HG03378 (cell line): ENCODE results near the gene CCDC70.
"Not testable (repeated sequence)": the region's sequence is repeated elsewhere in the genome, so short reads cannot be mapped to it uniquely, and the experiment has no call there.

Experiments
- ATAC-seq: cut with Tn5 transposase; IDR thresholded peaks from one replicate; pipeline ENCODE4 v1.9.1; 2021; ENCODE audit warnings: mild to moderate bottlenecking, moderate library complexity; ENCODE audit not compliant: unreplicated experiment

Gene CCDC70

DNA sequence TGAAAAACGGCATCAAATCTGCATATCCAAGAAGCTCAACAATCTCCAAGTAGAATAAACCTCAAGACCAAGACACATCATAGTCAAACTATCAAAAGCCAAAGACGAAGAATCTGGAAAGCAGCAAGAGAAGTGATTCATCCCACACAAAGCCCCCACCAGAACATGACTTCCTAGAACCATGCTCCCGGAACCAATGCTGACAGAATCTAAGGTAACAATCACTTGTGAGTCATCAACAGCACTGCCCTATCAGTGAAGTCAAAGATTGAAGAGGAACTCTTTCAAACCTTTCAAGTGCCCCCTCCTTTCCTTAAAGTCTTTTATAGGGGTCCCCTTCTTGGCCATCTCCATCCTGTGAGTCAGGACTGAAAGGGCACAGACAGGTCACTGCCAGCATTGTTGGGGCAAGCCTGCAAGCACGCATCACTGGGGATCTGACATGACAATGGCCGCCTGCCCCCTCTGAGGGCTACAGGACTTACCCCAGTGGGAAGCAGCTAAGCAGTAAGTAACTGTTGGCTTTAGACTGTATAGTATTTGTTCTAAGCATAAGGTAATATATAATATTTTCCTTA lies at the start of gene CCDC70:
TSS of gene CCDC70 (plus strand) at position 247 of the 578 bp plus-strand sequence. CDS start 3,443 bp downstream, outside the sequence.
- ATAC-seq, result no peak

DNA sequence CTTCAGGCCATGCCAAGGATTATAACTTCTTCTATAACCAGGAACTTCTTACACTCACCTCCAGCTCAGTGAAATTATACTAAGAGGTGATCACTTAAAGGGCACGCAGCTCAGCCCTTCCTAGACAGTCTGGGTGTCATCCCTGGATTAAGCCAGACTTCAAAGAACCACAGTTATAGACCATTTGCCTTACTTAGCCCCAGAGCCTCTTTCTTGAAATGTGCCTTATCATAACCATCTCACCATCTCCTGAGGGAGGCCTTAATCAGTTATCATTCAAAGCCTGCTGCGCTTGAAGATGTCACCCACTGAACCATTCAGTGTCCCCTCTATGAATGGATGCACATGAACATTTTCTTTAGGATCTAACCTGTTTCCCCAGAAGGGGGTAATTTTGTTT lies 47.7 kb upstream of the CCDC70 start:
- no peak for ATAC-seq

DNA sequence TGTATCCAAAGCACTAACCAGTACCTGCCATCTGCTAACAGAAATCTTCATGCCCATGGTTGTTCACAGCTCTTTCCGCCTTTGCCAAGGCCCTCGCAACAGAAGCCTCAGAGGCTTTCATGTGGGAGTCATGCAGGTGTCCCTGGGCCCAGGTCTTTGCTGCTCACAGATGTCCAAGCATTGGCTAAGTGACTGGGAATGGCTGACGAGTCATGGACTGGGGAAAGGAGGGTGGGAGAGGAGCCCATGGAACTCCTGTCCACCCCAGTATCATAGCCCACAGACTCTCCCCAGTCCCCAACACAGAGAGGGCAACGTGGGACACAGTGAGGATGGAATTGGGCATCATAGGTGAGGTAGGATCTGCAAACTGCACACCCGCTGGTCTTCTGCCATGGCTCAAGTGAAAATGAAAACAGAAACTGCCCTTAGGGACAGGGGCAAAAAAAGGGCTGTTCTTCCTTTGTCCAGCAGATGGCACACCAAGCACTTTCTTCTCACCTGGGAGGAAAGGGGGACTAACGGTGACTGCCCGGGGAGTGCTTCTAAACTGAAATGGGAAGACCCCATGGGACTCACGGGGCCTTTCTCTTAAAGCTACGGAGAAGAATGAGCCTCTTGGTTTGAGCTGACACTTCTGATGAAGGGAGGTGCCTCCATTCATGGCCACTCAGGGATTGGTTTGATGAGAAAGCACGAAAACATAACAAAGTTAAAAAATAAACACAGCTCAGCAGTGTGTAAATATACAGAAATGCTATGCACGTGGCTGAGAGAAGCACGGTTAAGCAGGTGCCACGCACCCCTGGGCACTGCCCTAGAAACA lies 46.7 kb upstream of the CCDC70 start:
- peak; percentile 83 for ATAC-seq

DNA sequence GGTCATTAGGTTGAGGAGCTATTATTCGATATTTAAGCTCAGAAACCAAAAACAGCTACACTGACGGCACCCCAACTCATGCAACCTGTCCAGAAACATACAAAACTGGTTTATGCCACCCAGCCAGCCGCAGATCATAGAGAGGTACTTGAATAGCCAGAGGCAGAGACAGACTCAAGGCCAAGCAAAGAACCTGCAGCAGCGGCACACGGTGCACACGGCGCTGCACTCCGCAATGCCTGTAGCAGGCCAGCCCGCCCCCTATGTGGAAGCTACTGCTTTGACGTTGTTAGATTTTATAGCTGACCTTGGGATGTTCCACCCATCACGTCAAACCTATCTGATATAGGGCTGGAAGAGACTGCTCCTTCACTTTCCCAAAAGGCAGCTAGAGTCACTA lies 45.9 kb upstream of the CCDC70 start:
- ATAC-seq, result no peak

DNA sequence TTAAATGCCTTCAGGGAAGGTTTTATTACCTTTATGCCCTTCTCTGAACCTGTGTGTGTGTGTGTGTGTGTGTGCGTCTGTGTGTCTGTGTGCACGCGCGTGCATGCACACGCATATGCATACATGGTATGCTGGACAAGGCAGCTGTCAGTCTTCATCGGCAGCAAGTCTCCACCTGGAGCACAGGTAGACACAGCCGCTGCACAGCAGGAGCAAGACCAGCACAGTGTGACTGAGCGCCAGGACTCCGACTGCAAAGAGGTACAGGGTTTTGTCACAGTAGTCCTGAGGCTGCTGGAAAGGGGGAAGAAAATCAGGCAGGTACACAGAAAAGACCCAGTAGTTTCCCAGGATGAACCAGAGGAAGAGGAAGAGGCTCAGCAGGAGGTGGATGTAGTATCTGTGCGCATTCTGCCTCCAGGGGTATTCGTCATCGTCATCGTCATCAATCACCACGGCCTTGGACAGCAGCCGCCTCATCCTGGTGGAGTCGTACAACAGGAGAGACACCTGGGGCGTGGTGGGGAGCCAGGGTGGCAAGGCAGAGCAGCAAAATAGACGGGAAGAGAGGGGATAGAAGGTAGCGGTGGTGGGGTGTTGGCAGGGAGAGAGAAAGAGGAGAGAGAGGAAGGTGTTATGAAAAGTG lies 45.0 kb upstream of the CCDC70 start:
- ATAC-seq, result no peak

DNA sequence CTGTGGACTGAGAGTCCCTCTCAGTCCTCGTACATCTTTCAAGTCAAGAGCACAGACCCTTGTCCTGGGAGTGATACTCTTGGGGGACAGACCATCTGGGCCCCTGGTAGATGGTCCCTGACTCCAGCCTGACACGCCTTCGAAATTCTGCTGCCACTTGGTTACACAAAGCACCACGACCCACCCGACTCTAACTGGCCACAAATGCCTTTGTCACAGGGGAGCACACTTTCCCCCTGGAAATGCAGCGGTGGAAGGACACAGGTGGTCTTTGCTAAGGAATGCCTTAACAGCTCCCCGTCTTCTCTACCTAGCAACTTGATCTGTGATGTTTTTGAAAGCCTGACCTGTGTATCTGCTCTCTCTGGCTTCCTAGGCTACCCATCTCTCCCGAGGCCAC lies 44.1 kb upstream of the CCDC70 start:
- no peak for ATAC-seq

DNA sequence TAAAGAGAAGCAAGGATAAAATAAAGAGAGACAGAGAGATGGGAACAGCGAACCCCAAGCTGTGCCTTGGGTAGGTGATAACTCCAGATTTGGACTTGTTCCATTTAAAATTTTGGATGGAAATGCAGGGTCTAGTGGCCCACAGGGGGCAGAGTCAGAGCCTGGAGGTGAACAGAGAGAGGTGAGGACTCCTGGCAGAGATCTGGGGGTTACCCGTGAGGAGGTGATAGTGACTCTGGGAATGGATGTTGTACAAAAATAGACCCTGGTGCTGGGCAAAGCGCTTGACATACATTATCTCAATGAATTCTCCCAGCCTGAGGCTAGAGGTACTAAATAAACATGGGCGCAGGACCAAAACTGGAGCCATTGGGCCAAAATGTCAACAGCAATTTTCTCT lies 43.5 kb upstream of the CCDC70 start:
- ATAC-seq, result no peak

DNA sequence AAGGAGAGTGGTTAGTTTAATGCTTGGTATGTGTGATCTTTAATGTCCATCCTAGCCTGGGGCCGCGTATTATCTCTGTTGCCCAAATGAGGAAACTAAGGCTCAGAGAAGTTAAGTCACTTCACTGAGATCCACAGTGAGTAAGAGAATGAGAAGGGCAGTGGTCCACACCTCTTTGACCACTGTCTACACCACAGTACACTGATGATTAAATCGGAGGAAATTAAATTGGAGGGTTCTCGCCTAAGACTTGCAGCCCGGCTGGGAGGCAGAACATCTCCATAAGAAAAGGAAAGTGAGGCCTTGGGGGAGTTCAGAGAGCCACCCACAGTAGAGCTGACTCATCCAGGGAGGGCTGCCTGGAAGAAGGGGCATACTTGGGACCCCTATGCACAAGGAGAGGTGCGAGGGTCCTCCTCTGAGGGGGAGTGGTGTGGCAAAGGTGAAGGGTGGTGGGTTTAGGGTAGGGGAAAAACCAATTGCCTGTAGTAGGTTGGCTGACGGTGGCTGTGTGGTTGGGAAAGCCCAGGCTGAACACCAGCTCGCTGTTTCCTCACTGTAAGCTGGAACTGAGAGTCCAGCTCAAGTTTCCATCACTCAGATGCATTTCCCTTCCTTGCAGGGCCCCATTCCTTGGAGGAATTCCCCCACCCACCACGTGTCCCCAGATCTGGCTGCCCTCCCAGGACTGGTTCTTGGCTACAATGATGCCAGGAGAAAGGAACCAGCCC lies 42.8 kb upstream of the CCDC70 start:
- no peak for ATAC-seq

DNA sequence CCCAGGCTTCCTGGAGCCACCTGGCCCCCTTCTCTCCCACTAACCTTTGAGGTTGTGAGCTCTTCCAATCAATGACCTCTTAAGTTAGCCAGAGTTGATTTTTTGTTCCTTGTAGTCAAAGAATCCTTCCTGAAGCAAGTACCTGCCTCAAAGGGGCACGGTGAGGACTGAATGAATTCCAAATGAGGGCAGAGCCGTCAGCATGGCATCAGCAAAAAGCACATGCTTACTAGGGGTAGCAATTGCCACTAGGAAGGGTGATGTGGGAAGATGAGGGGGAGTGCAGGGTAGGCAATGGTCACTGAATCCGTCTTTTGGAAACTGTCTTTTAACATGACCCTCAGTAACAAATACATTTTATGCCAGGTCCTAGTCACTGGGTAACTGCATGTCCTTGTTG lies 42.2 kb upstream of the CCDC70 start:
- no peak for ATAC-seq

DNA sequence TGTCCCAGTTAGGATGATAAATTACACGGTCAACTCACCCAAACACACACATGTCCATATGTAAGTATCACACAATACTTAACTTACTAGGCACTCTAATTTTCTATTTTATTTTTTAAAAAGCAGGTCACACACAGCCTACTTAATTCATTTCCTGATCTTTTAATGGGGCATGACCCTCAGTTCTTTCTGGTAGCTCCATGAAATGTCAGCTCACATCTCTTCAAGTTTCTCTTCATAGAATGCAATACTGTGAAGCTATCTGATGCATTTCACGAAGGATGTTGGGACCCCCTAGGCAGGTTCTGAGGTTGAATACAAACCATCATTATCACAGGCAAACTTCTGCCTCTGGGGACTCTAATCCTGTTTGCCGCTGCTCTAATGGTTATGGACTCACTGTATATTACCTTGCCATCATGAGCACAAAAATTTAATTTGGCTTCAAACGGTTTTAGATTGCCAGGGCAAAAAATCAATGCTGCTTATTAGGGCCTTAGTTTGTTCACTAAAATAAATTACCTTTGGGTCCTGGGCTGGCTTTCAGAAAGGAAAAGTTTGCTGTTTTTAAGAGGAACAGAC lies 41.7 kb upstream of the CCDC70 start:
- no peak for ATAC-seq

DNA sequence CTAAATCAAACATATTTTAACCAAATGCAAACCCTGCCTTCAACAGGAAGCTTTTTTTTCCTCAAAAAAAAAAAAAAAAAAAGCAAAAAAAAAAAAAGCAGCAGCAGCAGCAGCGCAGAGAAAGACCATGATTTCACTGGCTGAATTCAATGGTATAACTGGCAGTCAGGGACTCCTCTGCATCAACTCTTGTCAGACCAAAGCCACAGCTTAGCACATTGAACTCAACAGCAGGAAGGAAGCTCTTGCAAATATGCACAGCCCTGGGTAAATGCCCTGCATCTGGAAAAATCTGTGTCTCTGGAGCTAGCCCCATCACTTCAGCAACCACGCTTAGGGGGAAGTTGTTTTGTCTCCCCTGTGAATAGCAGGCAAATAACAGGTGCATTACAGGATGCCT lies 40.2 kb upstream of the CCDC70 start:
- no peak for ATAC-seq

DNA sequence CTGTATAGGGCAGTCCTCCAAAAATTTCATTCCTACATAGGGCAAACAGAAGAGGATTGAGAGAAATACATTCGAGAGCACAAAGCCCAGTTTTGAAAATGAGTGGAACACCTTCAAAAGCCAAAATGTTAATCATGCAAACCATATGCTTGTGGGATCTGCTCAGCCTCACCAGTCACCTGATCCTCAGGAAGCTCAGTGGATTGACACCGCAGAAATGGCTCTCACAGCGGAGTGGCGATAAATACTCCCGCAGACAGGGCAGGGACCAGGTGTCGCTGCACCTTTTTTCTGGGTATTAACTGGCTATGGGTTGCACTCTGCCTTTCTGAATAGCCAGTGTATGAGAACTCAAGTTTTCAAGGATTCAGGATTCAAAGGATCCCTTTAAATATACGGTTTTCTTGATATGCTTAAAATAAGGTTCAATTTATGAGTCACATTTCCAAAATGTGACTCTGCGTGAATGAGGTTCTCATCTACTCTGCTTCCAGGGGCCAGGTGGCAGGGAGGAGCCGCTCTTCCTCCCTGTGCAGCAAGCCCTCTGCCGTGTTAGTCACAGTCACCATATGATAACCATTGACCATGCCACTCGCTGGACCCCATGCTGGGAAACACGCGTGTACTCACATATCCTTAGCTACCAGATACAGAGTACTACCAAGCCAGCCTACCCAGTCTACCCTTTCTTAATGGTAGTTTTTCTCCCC lies 39.5 kb upstream of the CCDC70 start:
- no peak for ATAC-seq

DNA sequence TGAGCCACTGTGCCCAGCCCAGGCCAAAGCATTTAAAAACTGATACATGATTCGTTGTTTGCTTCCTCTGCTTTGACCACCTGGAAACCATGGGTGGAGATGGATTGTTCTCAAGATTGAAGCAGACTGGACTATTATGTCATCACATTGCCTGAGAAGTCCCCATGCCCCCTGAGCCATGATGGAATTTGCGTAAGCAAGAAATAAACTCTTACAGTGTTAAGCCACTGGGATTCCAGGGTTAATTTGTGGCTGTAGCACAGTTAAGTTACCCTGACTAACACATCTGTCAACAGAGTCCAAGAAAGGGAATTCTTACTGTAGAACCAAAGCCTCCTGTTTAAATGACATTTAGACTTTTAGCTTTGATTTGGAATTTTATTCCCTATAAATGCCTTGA lies 38.4 kb upstream of the CCDC70 start:
- no peak for ATAC-seq

DNA sequence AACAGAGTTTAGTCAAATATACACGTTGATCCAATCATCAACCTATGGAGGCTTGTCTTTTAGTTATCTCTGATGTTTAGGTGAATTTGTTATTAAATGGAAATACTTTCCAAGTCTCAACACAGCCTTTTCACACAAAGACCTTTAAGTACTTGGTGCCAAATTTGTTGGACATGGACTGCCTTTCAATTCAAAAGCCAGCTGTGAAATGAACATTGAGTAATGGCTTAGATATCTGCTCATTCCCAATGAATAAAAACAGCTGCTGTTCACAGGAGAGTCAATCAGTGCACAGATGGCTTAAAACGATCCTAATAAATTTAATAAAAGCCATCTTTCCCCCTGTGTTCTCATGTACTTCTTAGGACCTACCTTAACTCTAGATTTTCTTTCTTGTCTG lies 37.9 kb upstream of the CCDC70 start:
- no peak for ATAC-seq

DNA sequence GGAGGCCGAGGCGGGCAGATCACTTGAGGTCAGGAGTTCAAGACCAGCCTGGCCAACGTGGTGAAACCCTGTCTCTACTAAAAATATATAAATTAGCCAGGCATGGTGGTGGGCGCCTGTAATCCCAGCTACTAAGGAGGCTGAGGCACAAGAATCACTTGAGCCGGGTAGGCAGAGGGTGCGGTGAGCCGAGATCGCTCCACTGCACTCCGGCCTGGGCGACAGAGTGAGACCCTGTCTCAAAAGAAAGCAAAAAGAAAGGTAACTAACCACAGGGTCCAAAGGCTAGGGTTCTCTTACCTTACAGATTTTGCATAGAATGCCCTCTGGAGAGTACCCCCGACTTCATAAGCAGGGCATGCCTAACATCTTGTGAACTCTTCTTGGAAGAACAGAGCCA lies 37.1 kb upstream of the CCDC70 start:
- not testable (repeated sequence) for ATAC-seq

DNA sequence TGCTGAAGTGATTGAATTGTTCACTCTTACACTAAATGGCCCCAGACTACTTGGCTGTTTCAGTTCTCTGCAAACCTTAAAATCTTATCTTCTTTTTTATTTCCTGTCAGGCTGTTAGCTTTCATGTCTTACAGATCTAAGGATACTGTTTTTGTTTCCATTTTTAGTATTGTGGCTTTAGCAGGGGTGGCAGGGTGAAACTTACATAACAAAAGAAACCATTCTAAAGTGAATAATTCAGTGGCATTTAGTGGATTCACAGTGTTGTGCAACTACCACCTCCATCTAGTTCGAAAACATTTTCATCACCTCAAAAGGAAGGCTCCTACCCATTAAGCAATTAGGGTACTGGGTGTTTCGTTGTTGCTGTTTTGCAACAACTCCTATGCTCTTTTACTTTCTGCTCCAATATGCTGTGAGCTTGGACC lies 36.6 kb upstream of the CCDC70 start:
- no peak for ATAC-seq

DNA sequence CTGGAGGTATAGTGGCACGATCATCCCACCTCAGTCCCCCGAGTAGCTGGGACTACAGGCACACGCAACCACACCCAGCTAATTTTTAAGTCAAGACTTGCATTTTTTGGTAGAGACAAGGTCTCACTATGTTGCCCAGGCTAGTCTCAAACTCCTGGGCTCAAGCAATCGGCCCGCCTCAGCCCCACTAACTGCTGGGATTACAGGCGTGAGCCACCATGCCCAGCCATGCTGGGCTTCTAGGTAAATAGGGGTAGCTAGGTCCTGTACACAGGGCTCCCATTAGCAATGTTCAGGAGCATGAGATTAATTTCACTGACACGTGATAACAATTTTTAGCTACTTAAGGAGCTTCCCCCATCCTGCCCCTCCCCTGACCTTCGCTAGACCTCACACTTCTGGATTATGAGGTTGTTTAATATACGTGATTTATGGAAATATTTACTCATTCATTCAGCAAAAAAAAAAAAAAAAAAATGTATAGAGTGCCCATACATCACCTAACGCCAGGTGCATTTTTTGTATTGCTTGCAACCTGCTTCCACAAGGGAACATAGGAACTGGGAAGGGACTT lies 36.0 kb upstream of the CCDC70 start:
- no peak for ATAC-seq

DNA sequence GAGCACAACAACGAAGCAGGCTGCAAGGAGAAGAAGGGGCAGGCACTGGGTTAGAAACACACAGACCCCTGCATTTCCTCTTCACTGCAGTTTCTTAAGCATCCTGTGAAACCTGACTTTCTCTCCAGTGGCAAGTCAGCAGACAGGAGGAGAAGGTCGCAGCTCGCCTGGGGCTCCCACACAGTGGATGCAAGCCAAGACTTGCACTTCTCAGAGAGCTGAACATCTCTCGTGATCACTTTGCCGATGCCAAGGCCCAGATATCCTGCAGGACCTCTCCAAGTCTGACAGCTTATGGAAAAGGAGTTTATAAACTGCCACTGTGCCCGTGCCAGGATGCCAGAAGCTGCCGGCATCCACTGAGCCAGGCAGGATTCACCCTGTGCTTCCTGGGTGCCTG lies 35.2 kb upstream of the CCDC70 start:
- ATAC-seq, result no peak

DNA sequence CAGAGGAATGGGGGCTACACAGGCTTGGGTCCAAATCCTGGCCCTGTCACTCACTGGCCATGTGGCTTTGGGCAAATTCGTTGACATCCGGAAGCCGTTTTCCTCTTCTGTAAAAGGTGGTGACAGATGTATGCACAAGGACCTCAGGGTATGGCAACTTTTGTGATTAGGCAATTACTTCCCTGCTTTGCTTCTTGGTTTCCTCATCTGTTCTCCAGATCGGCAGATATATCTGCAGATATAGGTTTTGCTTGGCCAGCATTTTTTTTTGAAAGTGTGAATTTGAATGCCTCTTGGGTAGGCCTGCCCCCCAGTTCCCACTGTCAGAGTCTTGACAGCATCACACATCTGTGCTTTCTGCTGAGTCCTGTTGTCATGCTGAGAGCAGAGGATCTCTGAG lies 34.5 kb upstream of the CCDC70 start:
- ATAC-seq, result no peak
